Smooth muscle cell (in vitro differentiated cells): ENCODE results near the gene ITPK1. TPM values are rescaled to one million over a fixed set of nuclear protein-coding genes. Genes with fewer than 3 reads are reported as not detected.

Source experiments
- DNase-seq: peaks from one replicate; lab custom pipeline; 2025; ENCODE audit not compliant: unreplicated experiment; lab: John Stamatoyannopoulos, UW
- H2AFZ ChIP-seq: fragments of 200-600 bp; sonication (generic); 2 replicates; pipeline ENCODE4 v1.6.0; 2016; ENCODE audit warnings: antibody characterized with exemption, low read depth, mild to moderate bottlenecking
- H3F3A ChIP-seq: fragments of 200-600 bp; sonication (generic); 2 replicates; pipeline ENCODE4 v1.6.0; 2017; ENCODE audit warnings: antibody characterized with exemption, low read depth
- H3K27ac ChIP-seq: fragments of 200-600 bp; sonication (generic); 2 replicates; pipeline ENCODE4 v1.5.1; 2016; ENCODE audit warnings: low read depth, mild to moderate bottlenecking
- H3K27me3 ChIP-seq: fragments of 200-600 bp; sonication (generic); 2 replicates; pipeline ENCODE4 v1.6.1; 2016; ENCODE audit warnings: low read depth, mild to moderate bottlenecking
- H3K36me3 ChIP-seq: fragments of 200-600 bp; sonication (generic); 2 replicates; pipeline ENCODE4 v1.5.1; 2016; ENCODE audit warnings: low read depth
- H3K4me1 ChIP-seq: fragments of 200-600 bp; sonication (generic); 2 replicates; pipeline ENCODE4 v1.5.1; 2016; ENCODE audit warnings: low read depth
- H3K4me2 ChIP-seq: fragments of 200-600 bp; sonication (generic); 2 replicates; pipeline ENCODE4 v1.6.0; 2016; ENCODE audit warnings: mild to moderate bottlenecking
- H3K4me3 ChIP-seq: fragments of 200-600 bp; sonication (generic); 2 replicates; pipeline ENCODE4 v1.5.1; 2016; ENCODE audit warnings: mild to moderate bottlenecking
- H3K79me2 ChIP-seq: fragments of 200-600 bp; sonication (generic); 2 replicates; pipeline ENCODE4 v1.6.0; 2016; ENCODE audit warnings: low read depth, mild to moderate bottlenecking
- H3K9ac ChIP-seq: fragments of 200-600 bp; sonication (generic); 2 replicates; pipeline ENCODE4 v1.6.0; 2016; ENCODE audit warnings: low read depth
- H3K9me3 ChIP-seq: fragments of 200-600 bp; sonication (generic); replicated peaks from 2 replicates; pipeline ENCODE4 v1.5.1; 2016; ENCODE audit warnings: low read depth
- H4K20me1 ChIP-seq: fragments of 200-600 bp; sonication (generic); 2 replicates; pipeline ENCODE4 v1.6.0; 2016; ENCODE audit warnings: low read depth
- WGBS: methylation state at CpG from one replicate; pipeline ENCODE4 v1.1.7; 2016; ENCODE audit warnings: low lambda C conversion rate; 5-methylcytosine and 5-hydroxymethylcytosine counted together
- polyA plus RNA-seq: library from polyadenylated mRNA; unstranded; fragments of >200 nt; fragmentation: Nextera tagmentation; extraction: Ambion mirVana; gene quantifications from 2 replicates; pipeline ENCODE4 v1.2.1, GENCODE V29; 2016
- total RNA-seq: library from RNA; depleted of rRNA; stranded (reverse); fragments of >200 nt; gene quantifications from 2 replicates; pipeline ENCODE4 v1.2.3, GENCODE V29; 2014
- TF ChIP-seq, protein P1 (sequence below): fragments of 200-600 bp; sonication (generic); IDR thresholded peaks from 2 replicates; pipeline ENCODE4 v1.5.1; 2017; ENCODE audit warnings: borderline replicate concordance, mild to moderate bottlenecking, antibody characterized with exemption; ENCODE audit not compliant: insufficient read depth, poor library complexity, severe bottlenecking

ITPK1 gene
- total and polyA plus RNA-seq, 2 experiments from 2014 or later: 9.2 to 14.2 TPM

DNA sequence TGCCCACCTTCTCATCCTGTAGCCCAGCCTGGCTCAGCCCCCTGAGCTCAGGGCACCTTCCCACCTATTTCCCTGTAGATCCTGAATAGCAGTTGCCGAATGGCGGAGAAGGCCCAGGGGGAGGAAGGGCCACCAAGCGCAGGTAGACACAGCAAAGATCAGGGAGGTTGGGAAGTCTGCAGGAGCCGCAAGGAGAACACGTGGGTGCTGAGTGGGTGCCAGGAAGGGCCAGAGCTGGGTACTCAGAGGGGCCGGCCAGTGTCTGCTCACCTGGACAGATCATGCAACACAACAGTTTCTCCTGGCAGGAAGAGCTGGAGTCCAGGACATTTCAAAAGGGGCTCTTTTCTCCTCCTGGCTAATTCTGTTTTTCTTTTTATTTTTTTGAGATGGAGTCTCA is 162.2 kb downstream of the ITPK1 start:
- Histone ChIP-seq H2AFZ (no peak overlapping the region), H3K36me3 (no peaks in the 10 kb centered on the region), H3K4me1 (no peaks in the 10 kb centered on the region), H3F3A (no peaks in the 10 kb centered on the region), H4K20me1 (no peaks in the 10 kb centered on the region), H3K9me3 (no peaks in the 10 kb centered on the region), H3K4me3 (no peak overlapping the region), H3K27me3 (no peaks in the 10 kb centered on the region), H3K4me2 (no peak overlapping the region), H3K9ac (no peak overlapping the region), H3K79me2 (no peaks in the 10 kb centered on the region), H3K27ac (no peak overlapping the region)
- TF ChIP-seq, protein P1, sequence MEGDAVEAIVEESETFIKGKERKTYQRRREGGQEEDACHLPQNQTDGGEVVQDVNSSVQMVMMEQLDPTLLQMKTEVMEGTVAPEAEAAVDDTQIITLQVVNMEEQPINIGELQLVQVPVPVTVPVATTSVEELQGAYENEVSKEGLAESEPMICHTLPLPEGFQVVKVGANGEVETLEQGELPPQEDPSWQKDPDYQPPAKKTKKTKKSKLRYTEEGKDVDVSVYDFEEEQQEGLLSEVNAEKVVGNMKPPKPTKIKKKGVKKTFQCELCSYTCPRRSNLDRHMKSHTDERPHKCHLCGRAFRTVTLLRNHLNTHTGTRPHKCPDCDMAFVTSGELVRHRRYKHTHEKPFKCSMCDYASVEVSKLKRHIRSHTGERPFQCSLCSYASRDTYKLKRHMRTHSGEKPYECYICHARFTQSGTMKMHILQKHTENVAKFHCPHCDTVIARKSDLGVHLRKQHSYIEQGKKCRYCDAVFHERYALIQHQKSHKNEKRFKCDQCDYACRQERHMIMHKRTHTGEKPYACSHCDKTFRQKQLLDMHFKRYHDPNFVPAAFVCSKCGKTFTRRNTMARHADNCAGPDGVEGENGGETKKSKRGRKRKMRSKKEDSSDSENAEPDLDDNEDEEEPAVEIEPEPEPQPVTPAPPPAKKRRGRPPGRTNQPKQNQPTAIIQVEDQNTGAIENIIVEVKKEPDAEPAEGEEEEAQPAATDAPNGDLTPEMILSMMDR: no peak
- 97% methylated on average over 6 of the region's 6 CpGs for WGBS
- DNase-seq: no peak

DNA sequence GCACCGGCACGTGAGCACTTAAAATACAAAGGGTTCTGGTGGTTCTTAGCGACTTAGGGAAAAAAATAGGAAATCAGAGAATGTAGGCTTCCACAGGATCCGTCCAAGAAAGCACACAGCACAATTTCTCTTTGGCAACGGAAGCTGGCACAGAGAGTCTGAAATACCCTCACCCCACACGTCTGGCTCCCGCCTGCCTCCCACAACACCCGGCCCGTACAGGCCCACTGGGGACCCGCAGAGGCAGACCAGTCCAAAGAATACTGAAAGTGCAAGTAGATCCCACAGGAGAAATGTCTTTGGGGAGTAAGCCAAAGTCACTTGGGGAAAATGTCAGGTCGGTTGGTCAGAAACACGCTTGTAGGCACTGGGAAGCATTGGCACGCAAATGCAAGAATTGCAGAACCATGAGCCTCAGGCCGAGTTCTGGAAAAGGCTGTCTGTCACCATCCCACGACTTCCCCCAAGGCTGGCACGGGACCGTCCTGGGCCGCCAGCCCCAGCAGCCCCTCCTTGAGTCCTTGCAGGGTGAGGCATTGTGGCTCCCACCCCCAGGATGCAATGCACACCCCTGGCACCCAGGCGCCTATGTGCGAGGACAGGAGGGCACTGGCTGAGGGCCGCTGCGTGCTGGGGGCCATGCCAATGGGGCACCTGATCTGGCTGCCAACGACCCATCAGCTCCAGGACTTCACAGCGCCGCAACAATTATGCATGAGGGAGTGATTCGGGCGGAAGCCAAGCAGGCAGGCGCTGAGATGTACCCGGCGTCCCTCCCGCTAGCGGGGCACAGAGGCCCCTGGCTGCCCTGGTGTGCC is 163.0 kb downstream of the ITPK1 start:
- Histone ChIP-seq H4K20me1 (no peaks in the 10 kb centered on the region), H3K27me3 (no peaks in the 10 kb centered on the region), H3K36me3 (no peaks in the 10 kb centered on the region), H2AFZ (no peak overlapping the region), H3K9me3 (no peaks in the 10 kb centered on the region), H3K4me2 (no peak overlapping the region), H3K27ac (no peak overlapping the region), H3K4me1 (no peaks in the 10 kb centered on the region), H3K4me3 (no peak overlapping the region), H3K79me2 (no peaks in the 10 kb centered on the region), H3F3A (no peaks in the 10 kb centered on the region), H3K9ac (no peak overlapping the region)
- TF ChIP-seq, protein P1: no peak
- WGBS: 96% methylated on average over 32 of the region's 32 CpGs
- no peak for DNase-seq

DNA sequence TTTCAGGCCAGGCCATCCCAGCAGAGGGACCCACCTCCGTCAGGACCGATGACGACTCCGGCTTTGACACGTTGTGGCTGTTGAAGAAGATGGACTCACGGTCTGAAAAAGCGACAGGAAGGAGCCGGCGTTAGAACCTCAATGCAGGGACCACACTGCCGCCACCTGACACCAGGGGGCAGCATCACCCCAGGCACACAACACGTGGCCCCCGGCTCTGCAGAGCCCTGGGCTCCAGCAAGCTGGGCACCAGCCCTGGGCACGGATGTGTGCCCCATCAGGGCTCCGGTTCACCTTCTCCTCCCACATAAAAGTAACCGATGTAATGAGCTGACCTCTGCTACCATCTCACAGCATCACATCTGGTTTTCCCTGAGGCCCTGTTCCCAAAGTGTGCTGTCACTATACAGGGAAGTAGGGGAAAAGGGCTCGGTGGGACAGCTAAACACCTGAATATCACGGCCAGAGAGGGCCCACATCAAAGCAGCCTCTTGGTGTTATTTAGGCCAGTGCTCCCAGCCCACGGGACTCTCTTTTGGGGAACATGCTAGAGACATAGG is 163.7 kb downstream of the ITPK1 start:
- Histone ChIP-seq H3K36me3 (no peaks in the 10 kb centered on the region), H3K4me2 (no peak overlapping the region), H3K4me3 (no peak overlapping the region), H3K79me2 (no peaks in the 10 kb centered on the region), H3K4me1 (no peaks in the 10 kb centered on the region), H3K27me3 (no peaks in the 10 kb centered on the region), H3K9me3 (no peaks in the 10 kb centered on the region), H4K20me1 (no peaks in the 10 kb centered on the region), H2AFZ (no peak overlapping the region), H3K9ac (no peak overlapping the region), H3K27ac (no peak overlapping the region), H3F3A (no peaks in the 10 kb centered on the region)
- peak; percentile 57 for DNase-seq
- WGBS: 40% methylated on average over 18 of the region's 18 CpGs
- TF ChIP-seq, protein P1: peak; percentile 93
